ENCODE measurements around the gene TTC39C. TPM values are rescaled to one million over a fixed set of nuclear protein-coding genes. Genes with fewer than 3 reads are reported as not detected.

TTC39C gene
- total RNA-seq, 1 experiment from 2014 or later, result 14.8 TPM

DNA sequence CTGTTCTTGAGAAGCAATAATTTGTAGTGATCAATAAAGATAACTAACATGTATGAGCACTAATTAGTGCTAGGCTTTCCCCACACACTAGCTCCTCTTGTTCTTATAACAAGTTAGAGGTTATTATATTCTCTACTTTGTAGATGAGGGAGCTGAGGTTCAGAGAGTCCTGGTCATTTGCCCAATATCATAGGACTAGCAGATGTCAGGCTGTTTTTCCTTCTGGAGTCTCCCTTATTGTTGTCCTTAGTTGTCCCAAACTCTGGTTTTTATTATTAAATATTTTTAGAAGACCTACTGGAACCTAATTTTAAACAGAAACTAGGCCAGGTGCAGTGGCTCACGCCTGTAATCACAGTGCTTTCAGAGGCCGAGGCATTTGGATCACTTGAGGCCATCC, 16.5 kb upstream of the TTC39C start:
- no peaks in the 10 kb centered on the region for H3K9me3 ChIP-seq (ENCODE audit: control insufficient read depth, insufficient read depth, low read depth, low read length)
- H3K27me3 ChIP-seq (ENCODE audit: control insufficient read depth, insufficient read depth, low read length), result no peaks in the 10 kb centered on the region
- no TSS peak for BruUV-seq (replicated peaks)
- 0 out of 2 replicates have a peak, but pooled peaks cover 3% of the 10 kb centered on the region for H3K4me1 ChIP-seq (ENCODE audit: control insufficient read depth, insufficient read depth, low read length)
- intact Hi-C loops (cut with micrococcal nuclease; ENCODE audit: unreplicated experiment) (no loop called here), in situ Hi-C loops (cut with HindIII; ENCODE audit: low pct_unique_long_range_greater_than_20kb, low sequenced_read_pairs) (no loop called here)
- no peak for ATAC-seq
- CTCF ChIA-PET, result no interaction called here
- TF ChIP-seq, protein P1, sequence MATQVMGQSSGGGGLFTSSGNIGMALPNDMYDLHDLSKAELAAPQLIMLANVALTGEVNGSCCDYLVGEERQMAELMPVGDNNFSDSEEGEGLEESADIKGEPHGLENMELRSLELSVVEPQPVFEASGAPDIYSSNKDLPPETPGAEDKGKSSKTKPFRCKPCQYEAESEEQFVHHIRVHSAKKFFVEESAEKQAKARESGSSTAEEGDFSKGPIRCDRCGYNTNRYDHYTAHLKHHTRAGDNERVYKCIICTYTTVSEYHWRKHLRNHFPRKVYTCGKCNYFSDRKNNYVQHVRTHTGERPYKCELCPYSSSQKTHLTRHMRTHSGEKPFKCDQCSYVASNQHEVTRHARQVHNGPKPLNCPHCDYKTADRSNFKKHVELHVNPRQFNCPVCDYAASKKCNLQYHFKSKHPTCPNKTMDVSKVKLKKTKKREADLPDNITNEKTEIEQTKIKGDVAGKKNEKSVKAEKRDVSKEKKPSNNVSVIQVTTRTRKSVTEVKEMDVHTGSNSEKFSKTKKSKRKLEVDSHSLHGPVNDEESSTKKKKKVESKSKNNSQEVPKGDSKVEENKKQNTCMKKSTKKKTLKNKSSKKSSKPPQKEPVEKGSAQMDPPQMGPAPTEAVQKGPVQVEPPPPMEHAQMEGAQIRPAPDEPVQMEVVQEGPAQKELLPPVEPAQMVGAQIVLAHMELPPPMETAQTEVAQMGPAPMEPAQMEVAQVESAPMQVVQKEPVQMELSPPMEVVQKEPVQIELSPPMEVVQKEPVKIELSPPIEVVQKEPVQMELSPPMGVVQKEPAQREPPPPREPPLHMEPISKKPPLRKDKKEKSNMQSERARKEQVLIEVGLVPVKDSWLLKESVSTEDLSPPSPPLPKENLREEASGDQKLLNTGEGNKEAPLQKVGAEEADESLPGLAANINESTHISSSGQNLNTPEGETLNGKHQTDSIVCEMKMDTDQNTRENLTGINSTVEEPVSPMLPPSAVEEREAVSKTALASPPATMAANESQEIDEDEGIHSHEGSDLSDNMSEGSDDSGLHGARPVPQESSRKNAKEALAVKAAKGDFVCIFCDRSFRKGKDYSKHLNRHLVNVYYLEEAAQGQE (IDR thresholded peaks at IDR 0.05; ENCODE audit: insufficient read depth in 1 of 2, low read depth in 2 of 2, low read length in 1 of 2), result no peak
- no peak for TF ChIP-seq POLR2AphosphoS5 (IDR thresholded peaks at IDR 0.05; ENCODE audit: low read depth, low read length)
- DNase-seq (ENCODE audit: low read depth, low spot score), result no peak
- H3K36me3 ChIP-seq (ENCODE audit: control insufficient read depth, insufficient read depth, low read length), result no peaks in the 10 kb centered on the region
- POLR2A ChIA-PET, result no interaction called here
- H3K4me3 ChIP-seq (ENCODE audit: low read depth in 2 of 2, low read length in 2 of 2), result no peak overlapping the region
- H3K27ac ChIP-seq (ENCODE audit: low read length), result no peak overlapping the region

DNA sequence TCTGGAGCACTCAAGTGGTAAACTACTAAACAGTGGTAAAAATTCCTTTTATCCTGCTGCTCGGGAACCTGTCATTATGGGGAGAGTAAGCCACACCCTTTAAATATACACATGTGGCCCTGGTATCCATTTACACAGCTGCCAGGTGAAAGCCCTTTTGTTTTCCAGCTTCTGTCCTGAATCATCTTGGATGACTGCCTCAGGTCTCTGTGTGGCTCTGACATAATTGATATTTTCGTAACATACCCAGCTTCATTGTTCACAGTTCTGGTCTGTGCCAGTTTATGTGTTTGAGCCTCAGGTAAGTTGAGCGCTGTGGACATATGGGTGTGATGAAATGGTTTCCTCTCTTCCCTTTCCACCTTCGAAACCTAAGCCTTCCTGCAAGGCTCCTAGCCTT, 15.7 kb upstream of the TTC39C start:
- in situ Hi-C loops (cut with HindIII; ENCODE audit: low pct_unique_long_range_greater_than_20kb, low sequenced_read_pairs) (no loop called here), intact Hi-C loops (cut with micrococcal nuclease; ENCODE audit: unreplicated experiment) (no loop called here)
- H3K4me1 ChIP-seq (ENCODE audit: control insufficient read depth, insufficient read depth, low read length), result no peaks in the 10 kb centered on the region
- no peaks in the 10 kb centered on the region for H3K36me3 ChIP-seq (ENCODE audit: control insufficient read depth, insufficient read depth, low read length)
- ATAC-seq (no peak), DNase-seq (ENCODE audit: low read depth, low spot score) (no peak)
- TF ChIP-seq SIN3A (IDR thresholded peaks at IDR 0.05; ENCODE audit: borderline replicate concordance, insufficient read depth, low read depth, low read length), result no peak
- no TSS peak for BruUV-seq (replicated peaks)
- H3K9me3 ChIP-seq (ENCODE audit: control insufficient read depth, insufficient read depth, low read depth, low read length), result no peaks in the 10 kb centered on the region
- POLR2A ChIA-PET, result no interaction called here
- H3K4me3 ChIP-seq (ENCODE audit: low read depth in 2 of 2, low read length in 2 of 2), result no peak overlapping the region
- no peak overlapping the region for H3K27ac ChIP-seq (ENCODE audit: low read length)
- H3K27me3 ChIP-seq (ENCODE audit: control insufficient read depth, insufficient read depth, low read length), result no peaks in the 10 kb centered on the region; the same call in 1 of the 2 replicates
- CTCF ChIA-PET, result no interaction called here

DNA sequence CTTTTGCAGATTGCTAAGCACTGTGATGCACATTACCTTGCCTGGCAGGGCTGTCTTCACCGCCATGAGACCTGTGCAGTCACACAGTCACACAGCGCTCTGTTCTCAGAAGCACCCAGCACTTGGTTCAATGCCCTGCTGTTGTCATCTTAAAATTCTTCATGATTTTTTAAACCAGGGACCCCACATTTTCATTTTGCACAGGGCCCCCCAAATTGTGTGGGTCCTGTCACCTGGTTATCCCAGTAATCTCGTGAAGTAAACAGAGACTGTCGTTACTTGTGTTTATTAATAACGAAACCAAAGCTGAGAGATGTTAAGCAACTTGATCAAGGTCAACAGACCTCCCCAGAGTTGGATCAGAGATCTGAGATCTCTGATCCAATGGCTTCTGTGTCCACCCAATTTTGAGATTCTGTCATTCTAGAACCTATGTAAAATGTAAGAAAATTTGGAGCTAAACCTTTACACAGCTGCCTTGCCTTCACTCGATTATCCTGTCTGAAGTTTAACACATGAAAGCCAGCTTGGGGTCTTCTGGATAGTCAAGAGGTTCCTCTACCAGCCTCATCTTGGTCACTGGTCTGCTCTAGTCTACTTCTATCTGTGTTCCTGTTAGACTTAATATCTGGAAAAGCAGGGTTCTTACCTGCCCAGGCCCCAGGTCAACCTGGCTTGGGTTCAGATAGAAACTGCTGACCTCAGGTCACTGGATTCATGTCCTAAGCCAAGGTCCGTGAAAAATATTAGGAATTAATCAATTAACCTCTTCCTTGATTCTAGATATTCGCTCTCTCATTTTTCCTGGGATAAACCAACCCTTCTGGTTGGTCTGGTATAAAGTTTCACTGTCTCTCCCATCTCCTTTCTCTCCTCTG, 13.7 kb upstream of the TTC39C start:
- no peak for DNase-seq (ENCODE audit: low read depth, low spot score)
- no peak overlapping the region for H3K27ac ChIP-seq (ENCODE audit: low read length)
- BruUV-seq (replicated peaks), result no TSS peak
- H3K36me3 ChIP-seq (ENCODE audit: control insufficient read depth, insufficient read depth, low read length), result no peaks in the 10 kb centered on the region
- intact Hi-C loops (cut with micrococcal nuclease; ENCODE audit: unreplicated experiment), result no loop called here
- H3K4me1 ChIP-seq (ENCODE audit: control insufficient read depth, insufficient read depth, low read length), result no peaks in the 10 kb centered on the region
- in situ Hi-C loops (cut with HindIII; ENCODE audit: low pct_unique_long_range_greater_than_20kb, low sequenced_read_pairs), result no loop called here
- no peak overlapping the region for H3K4me3 ChIP-seq (ENCODE audit: low read depth in 2 of 2, low read length in 2 of 2)
- no peaks in the 10 kb centered on the region for H3K9me3 ChIP-seq (ENCODE audit: control insufficient read depth, insufficient read depth, low read depth, low read length)
- ChIA-PET CTCF (interaction anchor here (0.6 kb wide), 1 partner anchor 88 kb away, joined by 4 read pairs; no protein-coding TSS in a partner anchor), POLR2A (no interaction called here)
- ATAC-seq, result no peak
- H3K27me3 ChIP-seq (ENCODE audit: control insufficient read depth, insufficient read depth, low read length), result no peaks in the 10 kb centered on the region; the same call in 1 of the 2 replicates
- TF ChIP-seq, protein P1 (IDR thresholded peaks at IDR 0.05; ENCODE audit: insufficient read depth in 1 of 2, low read depth in 2 of 2, low read length in 1 of 2), result no peak
- TF ChIP-seq SIN3A (IDR thresholded peaks at IDR 0.05; ENCODE audit: borderline replicate concordance, insufficient read depth, low read depth, low read length) (no peak), TCF7L2 (IDR thresholded peaks at IDR 0.05; ENCODE audit: low read depth, low read length) (no peak), POLR2AphosphoS5 (IDR thresholded peaks at IDR 0.05; ENCODE audit: low read depth, low read length) (no peak)
- TF ChIP-seq, protein P2, sequence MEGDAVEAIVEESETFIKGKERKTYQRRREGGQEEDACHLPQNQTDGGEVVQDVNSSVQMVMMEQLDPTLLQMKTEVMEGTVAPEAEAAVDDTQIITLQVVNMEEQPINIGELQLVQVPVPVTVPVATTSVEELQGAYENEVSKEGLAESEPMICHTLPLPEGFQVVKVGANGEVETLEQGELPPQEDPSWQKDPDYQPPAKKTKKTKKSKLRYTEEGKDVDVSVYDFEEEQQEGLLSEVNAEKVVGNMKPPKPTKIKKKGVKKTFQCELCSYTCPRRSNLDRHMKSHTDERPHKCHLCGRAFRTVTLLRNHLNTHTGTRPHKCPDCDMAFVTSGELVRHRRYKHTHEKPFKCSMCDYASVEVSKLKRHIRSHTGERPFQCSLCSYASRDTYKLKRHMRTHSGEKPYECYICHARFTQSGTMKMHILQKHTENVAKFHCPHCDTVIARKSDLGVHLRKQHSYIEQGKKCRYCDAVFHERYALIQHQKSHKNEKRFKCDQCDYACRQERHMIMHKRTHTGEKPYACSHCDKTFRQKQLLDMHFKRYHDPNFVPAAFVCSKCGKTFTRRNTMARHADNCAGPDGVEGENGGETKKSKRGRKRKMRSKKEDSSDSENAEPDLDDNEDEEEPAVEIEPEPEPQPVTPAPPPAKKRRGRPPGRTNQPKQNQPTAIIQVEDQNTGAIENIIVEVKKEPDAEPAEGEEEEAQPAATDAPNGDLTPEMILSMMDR (IDR thresholded peaks at IDR 0.05), result no peak

Measured in Panc1 (cell line).